ES-I3 (cell line): Measurements from ENCODE around the gene ENTHD1.

Source experiments
- H3K36me3 ChIP-seq: 2 replicates; pipeline ENCODE4 v1.6.1; 2013; ENCODE audit warnings: mild to moderate bottlenecking, low read length, control low read depth, moderate library complexity; ENCODE audit not compliant: insufficient read depth
- H3K4me1 ChIP-seq: 2 replicates; pipeline ENCODE4 v1.6.1; 2013; ENCODE audit warnings: mild to moderate bottlenecking, control low read depth, low read length; ENCODE audit not compliant: insufficient read depth
- H3K9ac ChIP-seq: 2 replicates; pipeline ENCODE4 v1.6.1; 2013; ENCODE audit warnings: low read depth, mild to moderate bottlenecking, low read length, moderate library complexity
- H3K9me3 ChIP-seq: 2 replicates; pipeline ENCODE4 v1.6.1; 2013; ENCODE audit warnings: mild to moderate bottlenecking, low read length, moderate library complexity; ENCODE audit not compliant: control insufficient read depth, insufficient read depth

The ENTHD1 gene

DNA sequence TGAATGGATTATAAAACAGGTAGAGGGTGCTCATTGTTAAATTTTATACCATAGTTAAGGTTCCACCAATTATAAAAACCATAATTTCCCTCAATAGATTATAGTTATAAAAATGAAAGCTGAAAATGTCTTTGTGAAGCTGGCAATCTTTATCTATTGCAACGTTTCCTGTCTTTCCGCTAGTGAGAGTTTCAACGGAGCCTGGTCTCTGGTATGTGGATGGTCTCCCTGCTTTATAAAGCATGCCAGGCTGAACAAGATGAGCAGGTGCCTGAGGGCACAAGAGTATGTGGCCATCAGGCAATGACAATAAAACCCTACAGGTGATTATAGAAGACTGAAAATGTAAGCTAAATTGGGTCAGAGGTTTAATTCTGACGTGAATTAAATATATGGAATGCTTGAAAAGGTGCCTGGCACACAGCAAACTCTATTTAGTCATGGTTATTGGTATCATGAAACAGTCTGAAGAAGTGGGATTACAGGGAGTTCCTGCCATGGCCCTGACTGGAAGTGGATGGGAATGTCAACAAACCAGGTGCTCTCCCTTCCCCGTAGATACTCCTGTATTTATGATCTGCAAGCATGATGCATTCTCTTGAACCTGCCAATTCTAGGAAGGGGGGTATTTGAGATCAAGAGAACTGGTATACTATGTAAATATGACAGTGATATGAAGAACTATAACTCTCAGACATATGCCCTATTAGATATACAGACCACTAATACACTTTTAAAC, 115.7 kb downstream of the ENTHD1 start:
- Histone ChIP-seq H3K9me3 (no peaks in the 10 kb centered on the region), H3K36me3 (no peaks in the 10 kb centered on the region), H3K9ac (no peak overlapping the region), H3K4me1 (no peaks in the 10 kb centered on the region)

DNA sequence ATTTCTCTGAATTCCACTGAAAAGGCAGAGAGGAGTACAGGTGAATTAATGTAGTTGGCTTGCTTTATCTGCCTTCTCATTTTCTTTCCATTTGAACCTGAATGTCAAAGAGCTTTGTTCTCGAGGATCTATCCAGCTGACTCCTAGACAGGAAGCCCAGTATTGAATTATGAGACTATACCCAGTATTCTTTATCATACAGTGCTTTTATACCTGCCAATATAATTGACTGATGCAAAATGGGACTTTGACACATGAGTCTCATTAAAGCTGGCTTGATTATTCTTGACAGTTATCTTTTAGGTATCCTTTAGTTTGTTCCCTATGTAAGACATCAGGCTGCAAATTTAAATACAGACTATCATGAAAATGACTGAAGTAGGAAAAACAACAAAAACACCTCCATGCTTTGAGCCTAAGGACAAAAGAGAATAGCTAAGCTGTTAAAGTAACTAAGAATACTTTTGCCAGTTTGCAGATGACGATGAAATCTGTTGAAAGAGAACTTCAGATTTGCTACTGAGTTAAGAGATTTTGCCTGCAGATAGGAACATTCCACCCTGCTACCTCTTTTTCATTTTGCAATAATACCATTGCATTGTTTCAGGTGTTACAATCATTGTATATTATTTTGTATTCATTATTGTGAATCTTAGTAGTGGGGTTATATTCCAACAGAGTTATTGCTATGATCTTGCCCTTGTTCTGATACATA, 117.1 kb downstream of the ENTHD1 start:
- Histone ChIP-seq H3K9me3 (no peaks in the 10 kb centered on the region), H3K36me3 (no peaks in the 10 kb centered on the region), H3K9ac (no peak overlapping the region), H3K4me1 (no peaks in the 10 kb centered on the region)

DNA sequence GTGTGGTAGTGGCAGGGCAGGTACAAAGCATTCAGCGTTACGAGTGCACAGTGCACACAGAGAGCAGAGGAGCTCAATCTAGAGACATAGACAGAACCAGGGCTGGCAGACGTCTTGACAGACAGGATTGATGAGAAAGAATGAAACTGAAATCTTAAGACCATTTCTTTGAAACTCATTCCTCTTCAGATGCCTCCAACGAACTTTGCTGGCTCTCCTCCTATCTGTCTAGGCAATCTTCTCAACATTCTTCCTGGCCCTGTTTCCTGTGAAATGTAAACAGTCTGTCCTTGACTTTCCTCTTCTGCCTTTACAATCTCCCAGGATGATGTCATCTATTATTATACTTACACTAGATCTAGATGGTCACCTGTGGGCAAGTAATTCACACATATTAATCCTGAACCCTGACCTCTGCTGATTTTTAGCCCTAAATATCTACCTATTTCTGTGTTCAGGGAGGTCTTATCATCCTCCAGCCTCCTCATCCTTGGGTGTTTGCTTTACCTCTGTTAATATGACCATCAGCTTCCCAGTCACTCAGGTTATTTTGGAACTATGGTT, 119.5 kb downstream of the ENTHD1 start:
- Histone ChIP-seq H3K4me1 (no peaks in the 10 kb centered on the region), H3K36me3 (no peaks in the 10 kb centered on the region), H3K9ac (no peak overlapping the region), H3K9me3 (no peaks in the 10 kb centered on the region)

DNA sequence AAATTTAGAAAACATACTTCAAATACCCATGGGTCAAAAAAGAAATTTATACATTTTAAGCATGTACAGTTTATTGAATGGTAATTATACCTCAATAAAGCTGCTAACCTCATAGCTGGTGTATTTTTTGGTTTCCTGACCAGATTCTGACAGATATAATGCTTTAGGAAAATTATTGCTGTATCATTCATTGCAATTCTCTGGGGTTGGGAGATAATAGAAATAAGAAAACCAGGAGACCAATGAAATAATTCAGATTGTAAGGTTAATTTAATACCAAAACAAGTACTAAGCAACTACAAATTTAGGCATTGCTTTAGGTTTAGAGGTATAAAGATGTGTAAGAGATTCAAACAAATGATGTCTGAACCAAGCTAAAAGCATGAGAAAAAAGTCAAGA, 120.1 kb downstream of the ENTHD1 start:
- H3K36me3 ChIP-seq, result no peaks in the 10 kb centered on the region
- no peaks in the 10 kb centered on the region for H3K4me1 ChIP-seq
- no peaks in the 10 kb centered on the region for H3K9me3 ChIP-seq
- H3K9ac ChIP-seq, result no peak overlapping the region

DNA sequence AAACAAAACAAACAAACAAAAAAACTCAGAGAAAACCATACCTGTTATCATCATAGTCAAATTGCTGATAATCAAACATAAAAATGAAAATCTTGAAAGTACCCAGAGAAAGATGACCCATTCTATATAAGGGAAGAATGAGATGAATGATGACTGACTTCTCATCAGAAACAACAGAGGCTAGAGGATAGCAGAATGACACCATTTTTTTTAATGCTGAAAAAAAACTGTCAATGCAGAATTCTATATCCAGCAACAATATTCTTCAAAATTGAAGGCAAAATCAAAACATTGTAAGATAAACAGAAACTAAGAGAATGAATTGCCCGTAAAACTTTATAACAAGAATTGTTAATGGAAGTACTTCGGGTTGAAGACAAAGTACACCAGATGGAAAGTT, 122.1 kb downstream of the ENTHD1 start:
- H3K9me3 ChIP-seq, result no peaks in the 10 kb centered on the region
- no peaks in the 10 kb centered on the region for H3K36me3 ChIP-seq
- no peak overlapping the region for H3K9ac ChIP-seq
- H3K4me1 ChIP-seq, result no peaks in the 10 kb centered on the region

DNA sequence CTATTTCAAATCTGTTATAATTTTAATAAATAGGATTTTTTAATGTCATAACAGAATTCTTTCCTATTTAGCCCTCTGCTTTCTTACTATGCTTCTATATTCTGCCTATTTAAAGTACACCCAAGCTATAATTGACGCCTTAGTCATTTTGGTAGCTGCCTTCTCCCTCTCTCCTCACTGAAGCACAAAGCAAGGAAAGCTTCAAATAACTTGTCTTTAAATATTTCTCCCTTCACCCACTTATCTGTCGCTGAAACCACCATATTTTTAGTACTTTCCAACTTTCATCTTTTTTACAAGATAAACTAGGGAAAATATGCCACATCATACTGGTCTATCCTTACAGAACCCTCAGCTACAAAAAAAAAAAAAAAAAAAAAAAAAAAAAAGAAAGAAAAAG, 127.9 kb downstream of the ENTHD1 start:
- Histone ChIP-seq H3K4me1 (no peaks in the 10 kb centered on the region), H3K9me3 (no peaks in the 10 kb centered on the region), H3K9ac (no peak overlapping the region), H3K36me3 (no peaks in the 10 kb centered on the region)

DNA sequence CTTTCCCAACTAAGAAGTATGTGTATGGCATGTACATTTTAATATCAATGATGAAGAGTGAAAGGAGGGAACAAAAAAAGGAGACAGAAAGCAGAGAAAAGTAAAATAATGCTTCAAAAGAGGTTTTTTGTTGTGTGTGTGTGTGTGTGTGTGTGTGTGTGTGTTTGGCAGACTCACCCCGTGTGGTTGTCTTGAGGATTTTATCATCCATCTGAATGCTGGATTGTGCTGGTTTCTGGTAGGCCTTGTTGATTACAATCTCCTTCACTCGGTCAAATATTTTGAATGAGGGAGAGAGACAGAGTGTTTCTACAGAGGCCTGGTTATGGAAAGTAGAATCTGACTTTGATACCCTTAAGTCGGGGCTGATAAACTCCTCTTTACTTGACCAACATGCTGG, 128.5 kb downstream of the ENTHD1 start:
- no peaks in the 10 kb centered on the region for H3K36me3 ChIP-seq
- no peak overlapping the region for H3K9ac ChIP-seq
- H3K4me1 ChIP-seq, result no peaks in the 10 kb centered on the region
- H3K9me3 ChIP-seq, result no peaks in the 10 kb centered on the region

DNA sequence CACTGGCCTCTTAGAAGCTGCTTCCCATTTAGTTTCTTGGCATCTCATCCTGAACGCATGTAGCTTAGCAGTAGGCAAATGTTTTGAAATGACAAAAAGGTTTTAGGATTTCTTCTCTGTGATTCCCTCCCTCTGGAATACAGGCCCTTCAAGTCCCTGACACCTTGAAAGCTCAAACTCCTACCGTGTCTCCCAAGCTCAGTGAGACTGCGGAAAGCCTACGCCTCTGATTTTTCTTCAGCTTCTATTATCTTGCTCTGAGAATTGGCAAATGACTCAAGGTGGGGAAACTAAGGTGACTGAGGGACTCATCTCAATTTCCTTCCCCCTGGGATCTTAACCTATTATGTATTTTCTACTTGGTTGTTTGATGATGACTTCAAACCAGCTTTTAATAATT, 130.3 kb downstream of the ENTHD1 start:
- H3K9me3 ChIP-seq, result no peaks in the 10 kb centered on the region
- H3K4me1 ChIP-seq, result no peaks in the 10 kb centered on the region
- no peaks in the 10 kb centered on the region for H3K36me3 ChIP-seq
- H3K9ac ChIP-seq, result no peak overlapping the region

DNA sequence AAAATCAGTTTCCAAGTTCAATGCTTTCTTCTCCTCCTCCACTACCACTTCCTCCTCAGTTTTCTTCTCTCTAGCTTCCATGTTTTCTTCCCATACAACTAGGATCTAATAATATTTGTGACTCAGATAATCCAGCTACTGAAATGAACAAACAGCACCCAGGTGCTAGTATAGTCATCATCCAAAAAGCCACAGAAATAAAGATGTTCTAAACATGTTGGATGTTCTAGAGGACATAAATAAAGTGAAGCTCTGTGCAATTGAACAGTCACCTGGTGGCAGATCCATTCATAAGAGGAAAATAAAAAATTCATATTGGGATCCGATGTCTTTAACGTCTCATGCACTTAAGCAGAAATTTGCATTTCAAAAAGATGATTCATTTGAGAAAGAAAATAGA, 142.8 kb downstream of the ENTHD1 start:
- no peaks in the 10 kb centered on the region for H3K36me3 ChIP-seq
- H3K4me1 ChIP-seq, result no peaks in the 10 kb centered on the region
- H3K9me3 ChIP-seq, result no peaks in the 10 kb centered on the region
- H3K9ac ChIP-seq, result no peak overlapping the region

DNA sequence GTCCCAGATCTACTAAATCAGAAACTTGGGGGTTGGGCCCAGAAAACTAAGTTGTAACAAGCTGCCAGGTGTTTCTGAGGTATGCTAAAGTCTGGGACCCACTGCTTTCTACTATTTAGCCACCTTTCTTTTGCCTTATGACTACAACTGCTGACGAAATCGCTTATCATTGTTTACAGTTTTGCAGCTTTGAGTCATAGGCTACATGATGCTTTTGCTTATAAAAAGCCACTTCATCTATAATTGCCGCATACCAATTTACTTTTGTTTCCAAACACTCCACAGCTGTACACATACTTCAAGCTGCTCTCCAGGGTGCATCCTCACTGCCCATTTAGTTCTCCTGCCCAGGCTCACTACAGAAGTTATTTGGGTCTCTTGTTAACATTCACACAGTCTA, 144.7 kb downstream of the ENTHD1 start:
- Histone ChIP-seq H3K36me3 (no peaks in the 10 kb centered on the region), H3K4me1 (no peaks in the 10 kb centered on the region), H3K9ac (no peak overlapping the region), H3K9me3 (no peaks in the 10 kb centered on the region)

DNA sequence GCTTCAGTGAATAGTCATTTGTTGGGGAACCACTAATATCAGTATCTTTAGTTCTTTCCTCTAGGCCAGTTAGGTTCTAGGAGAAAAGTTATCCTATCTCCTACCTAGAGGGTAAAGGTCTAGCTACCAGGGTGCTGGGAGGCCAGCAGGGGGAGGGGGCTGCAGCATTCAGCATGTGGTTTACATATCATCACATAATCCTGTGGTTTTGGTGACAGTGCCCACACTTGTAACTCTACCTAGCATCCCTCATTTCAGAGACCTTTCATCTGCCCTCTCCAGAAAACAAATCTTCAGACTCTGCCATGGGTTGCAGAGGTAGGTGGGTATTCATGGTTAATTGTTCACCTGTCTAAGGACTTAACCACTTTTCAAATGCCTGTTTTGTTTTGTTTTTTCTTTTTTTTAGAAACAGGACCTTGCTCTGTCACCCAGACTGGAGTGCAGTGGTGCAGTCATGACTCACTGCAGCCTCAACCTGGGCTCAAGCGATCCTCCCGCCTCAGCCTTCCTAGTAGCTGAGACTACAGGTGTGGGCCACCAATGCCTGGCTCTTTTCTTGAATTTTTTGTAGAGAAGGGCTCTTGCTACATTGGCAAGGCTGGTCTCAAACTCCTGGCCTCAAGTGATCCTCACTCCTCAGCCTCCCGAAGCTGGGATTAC, 146.8 kb downstream of the ENTHD1 start:
- Histone ChIP-seq H3K36me3 (no peaks in the 10 kb centered on the region), H3K4me1 (no peaks in the 10 kb centered on the region), H3K9ac (no peak overlapping the region), H3K9me3 (no peaks in the 10 kb centered on the region)

DNA sequence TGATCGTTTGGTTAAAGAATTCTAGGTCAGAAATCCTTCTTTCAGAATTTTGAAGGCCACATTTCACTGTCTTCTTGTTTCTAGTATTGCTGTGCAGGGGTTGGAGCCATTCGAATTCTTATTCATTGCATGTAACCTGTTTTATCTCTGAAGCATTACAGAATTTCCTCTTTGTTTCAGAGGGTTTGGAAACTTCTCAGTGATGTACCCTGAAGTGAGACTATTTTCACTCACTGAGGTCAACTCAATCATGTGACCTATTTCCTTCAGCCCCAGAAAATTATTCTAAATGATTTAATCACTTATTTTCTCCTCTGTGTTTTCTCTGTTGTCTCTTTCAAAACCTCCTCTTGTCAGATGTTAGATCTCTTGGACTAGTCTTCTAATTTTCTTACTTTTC, 147.8 kb downstream of the ENTHD1 start:
- H3K4me1 ChIP-seq, result no peaks in the 10 kb centered on the region
- no peaks in the 10 kb centered on the region for H3K36me3 ChIP-seq
- no peak overlapping the region for H3K9ac ChIP-seq

DNA sequence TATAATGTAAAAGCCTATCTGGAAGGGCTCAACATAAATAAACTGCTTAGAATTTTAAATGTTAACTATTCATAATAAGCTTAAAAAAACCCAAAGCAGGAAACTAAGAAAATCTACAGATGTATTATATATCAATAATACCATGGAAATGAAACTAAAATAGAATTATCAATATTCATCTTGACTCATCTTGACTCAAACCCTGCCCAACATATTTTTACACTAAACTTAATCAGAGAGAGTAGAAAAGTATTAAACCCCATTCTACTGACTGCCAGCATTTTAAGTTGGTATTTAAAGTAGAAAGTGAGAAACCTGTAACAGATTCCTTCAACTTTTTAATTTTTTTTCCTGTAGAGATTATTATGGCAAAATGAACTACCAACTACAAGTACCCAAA, 149.2 kb downstream of the ENTHD1 start:
- H3K9ac ChIP-seq, result no peak overlapping the region
- no peaks in the 10 kb centered on the region for H3K4me1 ChIP-seq
- no peaks in the 10 kb centered on the region for H3K9me3 ChIP-seq
- H3K36me3 ChIP-seq, result no peaks in the 10 kb centered on the region

More for the DNA sequence above, 147.8 kb downstream of the ENTHD1 start:
- H3K9me3 ChIP-seq, result no peaks in the 10 kb centered on the region

DNA sequence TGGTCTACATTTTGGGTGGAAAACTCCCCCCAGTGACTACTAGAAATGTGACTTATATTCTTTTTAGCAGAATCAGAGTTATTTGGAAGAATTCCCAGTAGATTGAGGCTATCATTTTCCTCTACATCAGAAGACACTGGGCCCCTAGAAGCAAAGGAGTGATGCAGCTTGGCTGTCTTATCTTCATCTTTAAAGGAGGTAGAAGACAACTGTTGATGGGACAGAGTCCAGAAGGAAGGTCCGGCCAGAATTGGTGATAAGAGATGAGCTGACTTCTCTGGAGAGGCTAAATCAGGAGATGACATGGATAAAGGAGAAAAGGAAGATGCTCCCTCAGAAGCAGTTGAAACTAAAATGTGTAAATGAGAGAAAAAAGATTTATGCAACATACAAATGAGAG, 149.6 kb downstream of the ENTHD1 start:
- Histone ChIP-seq H3K36me3 (no peaks in the 10 kb centered on the region), H3K9me3 (peaks cover 3% of the 10 kb centered on the region; the same call in 1 of the 2 replicates), H3K4me1 (no peaks in the 10 kb centered on the region), H3K9ac (no peak overlapping the region)
